H1 (cell line): ENCODE results near the gene RPL31. TPM values are rescaled to one million over a fixed set of nuclear protein-coding genes. Genes with fewer than 3 reads are reported as not detected.

Source experiments
- CTCF ChIA-PET: fragments of 300-600 bp; sonication (Branson Sonifier 250); formaldehyde crosslinking; loops from one replicate; lab custom pipeline; 2021; ENCODE audit not compliant: partially characterized antibody; lab: Charles Lee
- POLR2A ChIA-PET: fragments of 300-600 bp; sonication (Branson Sonifier 250); formaldehyde crosslinking; loops from one replicate; lab custom pipeline; 2021; ENCODE audit warnings: inconsistent platforms; ENCODE audit not compliant: partially characterized antibody; lab: Charles Lee
- DNase-seq, 2 experiments: peaks; one replicate each; pipeline versions ENCODE4 v3.0.0 to v3.0.0-alpha.2; 2010 to 2022; ENCODE audit warnings: low spot score in 2 of 2, low read depth in 1 of 2, mixed read lengths in 1 of 2
- FAIRE-seq: peaks from 2 replicates; lab custom pipeline; 2011; peaks lifted over from hg19 to GRCh38; lab: Jason Lieb, UNC
- H2AFZ ChIP-seq: 2 replicates; pipeline ENCODE4 v1.8.1; 2012; ENCODE audit warnings: low read length, inconsistent platforms
- H2AK5ac ChIP-seq: 2 replicates; pipeline ENCODE4 v1.6.1; 2013; ENCODE audit warnings: low read depth, low read length
- H2BK120ac ChIP-seq: replicated peaks from 2 replicates; pipeline ENCODE3; 2013; ENCODE audit warnings: low read depth, low read length, inconsistent platforms
- H2BK12ac ChIP-seq: 2 replicates; pipeline ENCODE4 v1.6.1; 2013; ENCODE audit warnings: low read depth, low read length
- H2BK15ac ChIP-seq: 2 replicates; pipeline ENCODE4 v1.6.1; 2013; ENCODE audit warnings: low read length
- H2BK20ac ChIP-seq: 2 replicates; pipeline ENCODE4 v1.6.1; 2013; ENCODE audit warnings: low read length
- H2BK5ac ChIP-seq: 2 replicates; pipeline ENCODE4 v1.6.1; 2013; ENCODE audit warnings: low read depth, low read length
- H3K14ac ChIP-seq: 2 replicates; pipeline ENCODE4 v1.6.1; 2013; ENCODE audit warnings: inconsistent platforms; ENCODE audit not compliant: insufficient read length
- H3K18ac ChIP-seq: 2 replicates; pipeline ENCODE4 v1.6.1; 2013; ENCODE audit warnings: low read length; ENCODE audit errors: extremely low read depth
- H3K23ac ChIP-seq: 2 replicates; pipeline ENCODE4 v1.6.1; 2013; ENCODE audit warnings: inconsistent platforms; ENCODE audit not compliant: insufficient read length
- H3K23me2 ChIP-seq: 2 replicates; pipeline ENCODE4 v1.6.1; 2013; ENCODE audit warnings: low read depth, low read length
- H3K27ac ChIP-seq: 2 replicates; pipeline ENCODE4 v1.6.1; 2011; ENCODE audit warnings: low read depth, low read length, inconsistent platforms
- H3K27me3 ChIP-seq, 4 experiments: replicated peaks in 1 of 4; 1 replicate in 1 of 4; 2 replicates in 3 of 4; pipeline versions ENCODE4 v1.6.1 to v1.8.1; 2011 to 2013; ENCODE audit warnings: low read length in 3 of 4, mild to moderate bottlenecking in 3 of 4, inconsistent platforms in 2 of 4, mixed read lengths in 2 of 4, moderate library complexity in 1 of 4; ENCODE audit not compliant: control insufficient read depth in 3 of 4, insufficient read depth in 3 of 4; ENCODE audit errors: extremely low read depth in 1 of 4
- H3K36me3 ChIP-seq, 4 experiments: 2 replicates each; pipeline versions ENCODE4 v1.6.1 to v1.8.1; 2011 to 2013; ENCODE audit warnings: mild to moderate bottlenecking in 4 of 4, low read length in 3 of 4, moderate library complexity in 2 of 4, control low read depth in 1 of 4, inconsistent platforms in 1 of 4; ENCODE audit not compliant: insufficient read depth in 4 of 4, control insufficient read depth in 2 of 4
- H3K4ac ChIP-seq: replicated peaks from 2 replicates; pipeline ENCODE3; 2013; ENCODE audit warnings: low read length, low read depth, mixed read lengths, inconsistent platforms; ENCODE audit not compliant: insufficient read length
- H3K4me1 ChIP-seq, 4 experiments: replicated peaks in 1 of 4; 1 replicate in 1 of 4; 2 replicates in 3 of 4; pipeline versions ENCODE4 v1.6.1 to v1.8.1; 2011 to 2013; ENCODE audit warnings: low read length in 3 of 4, inconsistent platforms in 2 of 4, mixed read lengths in 1 of 4; ENCODE audit not compliant: insufficient read depth in 4 of 4, control insufficient read depth in 3 of 4
- H3K4me2 ChIP-seq, 2 experiments: 2 replicates each; pipeline versions ENCODE4 v1.6.1 to v1.8.1; 2011 to 2013; ENCODE audit warnings: low read depth in 2 of 2, low read length in 2 of 2, control low read depth in 1 of 2, inconsistent platforms in 1 of 2, mild to moderate bottlenecking in 1 of 2; ENCODE audit not compliant: insufficient read depth in 1 of 2
- H3K4me3 ChIP-seq, 4 experiments: fragments of 200-600, 300-600 bp in 1 of 4; sonication (generic), shearing (Covaris generic), sonication (Bioruptor Twin) in 1 of 4; 2 replicates each; pipeline versions ENCODE4 v1.5.1 to v1.8.1; 2011 to 2016; ENCODE audit warnings: low read length in 4 of 4, low read depth in 3 of 4, control low read depth in 2 of 4, inconsistent platforms in 2 of 4, mild to moderate bottlenecking in 2 of 4, mixed read lengths in 1 of 4, moderate library complexity in 1 of 4; ENCODE audit not compliant: insufficient read depth in 2 of 4; ENCODE audit errors: extremely low read depth in 1 of 4
- H3K56ac ChIP-seq: replicated peaks from 2 replicates; pipeline ENCODE3; 2013; ENCODE audit warnings: low read depth, mild to moderate bottlenecking, mixed read lengths, low read length, inconsistent platforms; ENCODE audit not compliant: insufficient read length
- H3K79me1 ChIP-seq: 2 replicates; pipeline ENCODE4 v1.6.1; 2013; ENCODE audit warnings: low read depth, low read length, control low read depth
- H3K79me2 ChIP-seq, 2 experiments: 2 replicates each; pipeline versions ENCODE4 v1.6.1 to v1.8.1; 2012 to 2013; ENCODE audit warnings: low read length in 2 of 2, mild to moderate bottlenecking in 2 of 2, inconsistent platforms in 1 of 2; ENCODE audit not compliant: insufficient read depth in 2 of 2, control insufficient read depth in 1 of 2
- H3K9ac ChIP-seq, 4 experiments: replicated peaks in 1 of 4; 1 replicate in 1 of 4; 2 replicates in 3 of 4; pipeline versions ENCODE4 v1.6.1 to v1.8.1; 2011 to 2013; ENCODE audit warnings: low read depth in 3 of 4, low read length in 3 of 4, control low read depth in 2 of 4, mild to moderate bottlenecking in 2 of 4, moderate library complexity in 2 of 4, inconsistent platforms in 1 of 4; ENCODE audit errors: extremely low read depth in 1 of 4
- H3K9me3 ChIP-seq, 2 experiments: 2 replicates each; pipeline versions ENCODE4 v1.6.1 to v1.8.1; 2012 to 2013; ENCODE audit warnings: mild to moderate bottlenecking in 2 of 2, moderate library complexity in 2 of 2, control low read depth in 1 of 2, inconsistent platforms in 1 of 2, low read depth in 1 of 2, low read length in 1 of 2, mixed read lengths in 1 of 2; ENCODE audit not compliant: insufficient read depth in 2 of 2
- H4K20me1 ChIP-seq, 2 experiments: replicated peaks in 1 of 2; 2 replicates each; pipeline versions ENCODE3 to v1.8.1; 2011 to 2013; ENCODE audit warnings: inconsistent platforms in 2 of 2, low read length in 2 of 2, mild to moderate bottlenecking in 1 of 2; ENCODE audit not compliant: insufficient read depth in 2 of 2, control insufficient read depth in 1 of 2
- H4K5ac ChIP-seq: 2 replicates; pipeline ENCODE4 v1.6.1; 2013; ENCODE audit warnings: low read length, low read depth, mixed read lengths, inconsistent platforms; ENCODE audit not compliant: insufficient read length
- H4K8ac ChIP-seq: 2 replicates; pipeline ENCODE4 v1.8.0; 2013; ENCODE audit warnings: mild to moderate bottlenecking, moderate library complexity, low read length, inconsistent platforms; ENCODE audit not compliant: insufficient read depth; ENCODE audit errors: extremely low read depth
- H4K91ac ChIP-seq: replicated peaks from 2 replicates; pipeline ENCODE3; 2013; ENCODE audit warnings: low read length, mixed read lengths, inconsistent platforms; ENCODE audit not compliant: insufficient read length
- BRCA1 ChIP-seq: IDR thresholded peaks from 2 replicates; pipeline ENCODE4 v1.6.1; 2012; ENCODE audit warnings: low read depth, low read length, improper control_type of control experiment
- CTBP2 ChIP-seq: IDR thresholded peaks from 2 replicates; pipeline ENCODE4 v1.7.0; 2011; ENCODE audit warnings: borderline replicate concordance, mild to moderate bottlenecking, moderate library complexity, mixed read lengths, low read length; ENCODE audit not compliant: insufficient read depth, insufficient read length
- EGR1 ChIP-seq: IDR thresholded peaks from 2 replicates; pipeline ENCODE4 v1.6.1; 2011; ENCODE audit warnings: low read depth, low read length, borderline replicate concordance
- FOSL1 ChIP-seq: IDR thresholded peaks from 2 replicates; pipeline ENCODE4 v1.6.1; 2011; ENCODE audit warnings: mild to moderate bottlenecking, low read depth, low read length, moderate library complexity; ENCODE audit not compliant: insufficient read depth
- JUN ChIP-seq: IDR thresholded peaks from 2 replicates; pipeline ENCODE4 v1.6.1; 2011; ENCODE audit warnings: low read depth, mild to moderate bottlenecking, improper control_type of control experiment, low read length
- MAFK ChIP-seq: IDR thresholded peaks from 2 replicates; pipeline ENCODE4 v1.6.1; 2012; ENCODE audit warnings: low read depth, mild to moderate bottlenecking, improper control_type of control experiment, low read length
- RNF2 ChIP-seq: fragments of 200-900, 300-1000 bp; sonication (generic); IDR thresholded peaks from 2 replicates; pipeline ENCODE4 v1.7.1; 2016; ENCODE audit warnings: borderline replicate concordance, low read depth, mild to moderate bottlenecking, antibody characterized with exemption, low read length; ENCODE audit not compliant: poor library complexity, severe bottlenecking; ENCODE audit errors: missing control alignments
- SP1 ChIP-seq: IDR thresholded peaks from 2 replicates; pipeline ENCODE4 v1.6.1; 2011; ENCODE audit warnings: low read depth, low read length
- SP4 ChIP-seq: IDR thresholded peaks from 2 replicates; pipeline ENCODE4 v1.6.1; 2012; ENCODE audit warnings: low read length, inconsistent platforms
- TAF1 ChIP-seq: IDR thresholded peaks from 2 replicates; pipeline ENCODE4 v1.6.1; 2011; ENCODE audit warnings: mild to moderate bottlenecking, low read depth, low read length
- TCF12 ChIP-seq: IDR thresholded peaks from 2 replicates; pipeline ENCODE4 v1.6.1; 2011; ENCODE audit warnings: low read depth, mild to moderate bottlenecking, low read length
- TEAD4 ChIP-seq: IDR thresholded peaks from 2 replicates; pipeline ENCODE4 v1.6.1; 2012; ENCODE audit warnings: low read depth, low read length, inconsistent platforms, mixed read lengths
- ZNF274 ChIP-seq: IDR thresholded peaks from 2 replicates; pipeline ENCODE4 v1.7.0; 2012; ENCODE audit warnings: low read length, borderline replicate concordance; ENCODE audit errors: extremely low read depth
- WGBS, 2 experiments: shearing (Covaris generic) in 1 of 2; methylation state at CpG; one replicate each; pipeline versions ENCODE4 v1.1.6 to v1.1.7; 2013 to 2015; ENCODE audit warnings: low lambda C conversion rate in 2 of 2, mixed read lengths in 2 of 2, inconsistent platforms in 1 of 2, low coverage in 1 of 2, missing lambda C conversion rate in 1 of 2; ENCODE audit not compliant: insufficient replicate concordance in 2 of 2, insufficient coverage in 1 of 2, insufficient read length in 1 of 2; ENCODE audit errors: extremely low coverage in 1 of 2, missing lambda C conversion rate in 1 of 2; 5-methylcytosine and 5-hydroxymethylcytosine counted together
- polyA plus RNA-seq, 7 experiments: library from polyadenylated mRNA; depleted of rRNA in 3 of 7; stranded (reverse) in 5 of 7; unstranded in 2 of 7; fragments of >200 nt in 5 of 7; fragments of 200-250 nt in 2 of 7; gene quantifications; 1 replicate in 5 of 7; 2 replicates in 1 of 7; 4 replicates in 1 of 7; pipeline versions ENCODE4 v1.2.1 to v1.2.3, GENCODE V29; 2011 to 2013; ENCODE audit warnings: missing spikeins in 2 of 7, mixed read lengths in 2 of 7
- total RNA-seq: library from RNA; stranded (reverse); fragmentation: NEBNext Ultra II Directional; extraction: Animal tissue kit (Norgen Biotek cat#: 25700); gene quantifications from 2 replicates; pipeline ENCODE4 v1.2.1, GENCODE V29; 2021

Gene RPL31
- total and polyA plus RNA-seq, 2 of the 8 experiments (the other 6 are each of a cell fraction or from before 2014, with no cell fraction given) = 1,463 to 1,722 TPM

- Histone ChIP-seq H4K20me1 (peaks cover 0 to 4% of the 10 kb centered on the region in 2 experiments), H3K79me2 (no peaks in the 10 kb centered on the region), H3K9ac (no peak overlapping the region), H2AK5ac (no peak overlapping the region), H3K56ac (no peak overlapping the region), H4K91ac (no peak overlapping the region), H3K79me1 (no peaks in the 10 kb centered on the region), H3K27ac (no peak overlapping the region), H2BK15ac (no peak overlapping the region), H4K8ac (no peak overlapping the region), H3K27me3 (no peaks in the 10 kb centered on the region), H3K18ac (no peak overlapping the region), H3K4me1 (peaks cover 2 to 9% (median 4%) of the 10 kb centered on the region in 4 experiments; a peak in 5 of 7 replicates), H3K23me2 (no peaks in the 10 kb centered on the region), H3K4me2 (no peak overlapping the region), H2BK20ac (no peak overlapping the region), H2BK12ac (no peak overlapping the region), H2BK120ac (no peak overlapping the region), H4K5ac (no peak overlapping the region), H3K36me3 (peaks cover 0 to 5% (median 3%) of the 10 kb centered on the region in 4 experiments; a peak in 5 of 8 replicates), H3K4me3 (no peak overlapping the region), H3K23ac (no peak overlapping the region), H3K9me3 (no peaks in the 10 kb centered on the region), H3K14ac (no peak overlapping the region), H2BK5ac (no peak overlapping the region), H3K4ac (no peak overlapping the region), H2AFZ (no peak overlapping the region)
- FAIRE-seq (no peak), DNase-seq (no peak)
- ChIA-PET POLR2A (interaction anchor here (0.6 to 2.0 kb wide), 4 partner anchors 19 to 221 kb away, joined by 3 to 7 read pairs (median 4); no protein-coding TSS in a partner anchor), CTCF (interaction anchor here (0.8 to 2.4 kb wide), 8 partner anchors 10 to 220 kb away, joined by 3 to 14 read pairs (median 5); no protein-coding TSS in a partner anchor)
- WGBS, 2 experiments = 92% methylated on average over 10 of the region's 10 CpGs; no CpG with 5 or more reads in 1 of the 2 experiments
- TF ChIP-seq SP1 = no peak
- no peak for TF ChIP-seq TCF12
- TF ChIP-seq ZNF274 = no peak
- no peak for TF ChIP-seq JUN
- no peak for TF ChIP-seq SP4
- TF ChIP-seq BRCA1 = no peak
- TF ChIP-seq EGR1 = no peak
- no peak for TF ChIP-seq RNF2
- TF ChIP-seq TEAD4 = no peak
- no peak for TF ChIP-seq CTBP2
- no peak for TF ChIP-seq MAFK
- TF ChIP-seq TAF1 = no peak
- no peak for TF ChIP-seq FOSL1
These were observed 28.9 kb downstream of the RPL31 start for GRCh38 chr2:101030866-101031554.
